ENCODE measurements around the gene ZNF236.

ZNF236 gene

DNA sequence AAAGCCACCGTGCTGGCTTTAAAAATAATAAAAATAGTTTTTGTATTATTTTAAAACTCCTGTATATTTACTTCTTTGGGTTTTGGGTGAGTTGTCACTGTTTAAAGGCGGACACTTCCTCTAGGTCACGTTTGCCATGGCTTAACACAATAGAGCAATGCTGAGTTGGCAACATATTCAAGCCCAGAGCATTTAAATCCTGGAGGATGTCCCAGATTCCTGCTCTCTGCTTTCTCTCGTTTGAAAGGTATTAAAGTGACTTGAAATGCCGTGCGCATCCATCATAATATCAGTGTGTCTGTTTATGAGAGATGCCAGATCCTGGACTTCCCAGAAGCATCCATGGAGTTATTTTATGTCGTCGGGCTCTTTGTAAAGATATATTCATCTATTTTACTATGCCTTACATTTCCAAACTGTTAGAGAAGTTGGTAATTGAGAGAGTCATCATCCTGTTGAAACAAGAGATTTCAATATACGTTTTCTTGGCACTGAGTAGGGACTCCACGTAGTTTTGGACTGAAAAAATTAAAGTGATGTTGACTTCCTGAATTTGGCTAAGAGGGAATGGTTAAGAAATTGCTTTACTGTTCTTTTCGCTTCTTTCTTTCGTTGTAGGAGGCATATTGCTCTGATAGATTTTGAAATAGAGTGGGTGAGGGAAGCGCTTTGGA lies 150.6 kb downstream of the ZNF236 start:
- TF ChIP-seq, protein P1, sequence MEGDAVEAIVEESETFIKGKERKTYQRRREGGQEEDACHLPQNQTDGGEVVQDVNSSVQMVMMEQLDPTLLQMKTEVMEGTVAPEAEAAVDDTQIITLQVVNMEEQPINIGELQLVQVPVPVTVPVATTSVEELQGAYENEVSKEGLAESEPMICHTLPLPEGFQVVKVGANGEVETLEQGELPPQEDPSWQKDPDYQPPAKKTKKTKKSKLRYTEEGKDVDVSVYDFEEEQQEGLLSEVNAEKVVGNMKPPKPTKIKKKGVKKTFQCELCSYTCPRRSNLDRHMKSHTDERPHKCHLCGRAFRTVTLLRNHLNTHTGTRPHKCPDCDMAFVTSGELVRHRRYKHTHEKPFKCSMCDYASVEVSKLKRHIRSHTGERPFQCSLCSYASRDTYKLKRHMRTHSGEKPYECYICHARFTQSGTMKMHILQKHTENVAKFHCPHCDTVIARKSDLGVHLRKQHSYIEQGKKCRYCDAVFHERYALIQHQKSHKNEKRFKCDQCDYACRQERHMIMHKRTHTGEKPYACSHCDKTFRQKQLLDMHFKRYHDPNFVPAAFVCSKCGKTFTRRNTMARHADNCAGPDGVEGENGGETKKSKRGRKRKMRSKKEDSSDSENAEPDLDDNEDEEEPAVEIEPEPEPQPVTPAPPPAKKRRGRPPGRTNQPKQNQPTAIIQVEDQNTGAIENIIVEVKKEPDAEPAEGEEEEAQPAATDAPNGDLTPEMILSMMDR (IDR thresholded peaks at IDR 0.05; ENCODE audit: borderline replicate concordance, control extremely low read depth, extremely low read depth, insufficient read depth, missing control alignments): no peak
- DNase-seq (ENCODE audit: low spot score): no peak
- in situ Hi-C loops (cut with MboI; ENCODE audit: low sequenced_read_pairs, unreplicated experiment): no loop called here

- no peak for DNase-seq (ENCODE audit: low spot score)
- TF ChIP-seq, protein P1 (IDR thresholded peaks at IDR 0.05; ENCODE audit: borderline replicate concordance, control extremely low read depth, extremely low read depth, insufficient read depth, missing control alignments): no peak
- in situ Hi-C loops (cut with MboI; ENCODE audit: low sequenced_read_pairs, unreplicated experiment): no loop called here
Measured at GRCh38 chr18:76973520-76974266, 151.3 kb downstream of the ZNF236 start.

- TF ChIP-seq, protein P1 (IDR thresholded peaks at IDR 0.05; ENCODE audit: borderline replicate concordance, control extremely low read depth, extremely low read depth, insufficient read depth, missing control alignments): no peak
- in situ Hi-C loops (cut with MboI; ENCODE audit: low sequenced_read_pairs, unreplicated experiment): no loop called here
- DNase-seq (ENCODE audit: low spot score): no peak
Measured at GRCh38 chr18:76974386-76974785, 152.0 kb downstream of the ZNF236 start.

DNA sequence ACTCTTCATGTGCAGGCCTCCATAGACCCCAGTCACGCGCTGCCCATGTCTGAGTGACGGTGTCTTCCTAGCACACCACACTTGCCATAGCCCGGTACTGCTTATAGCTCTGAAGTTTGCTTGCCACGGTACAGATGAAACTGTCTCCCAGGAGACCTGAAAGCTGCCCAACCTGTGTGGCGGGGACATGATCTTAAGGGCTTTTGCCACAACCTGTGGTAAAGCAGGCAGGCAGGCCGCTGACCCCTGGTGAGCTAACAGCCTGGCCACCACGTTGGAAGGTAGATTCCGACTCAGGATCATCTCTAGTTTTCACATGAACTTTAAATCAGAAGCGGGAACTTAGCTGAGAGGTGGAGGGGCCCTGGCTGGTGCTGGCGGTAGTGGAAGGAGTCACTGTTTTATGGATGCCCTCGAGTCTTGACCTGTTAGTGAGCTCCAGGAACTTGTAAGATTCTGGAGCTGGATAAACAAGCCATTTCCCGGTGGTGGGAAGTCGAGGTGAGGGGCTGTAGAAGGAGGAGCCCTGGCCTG lies 153.3 kb downstream of the ZNF236 start:
- in situ Hi-C loops (cut with MboI; ENCODE audit: low sequenced_read_pairs, unreplicated experiment): loop anchor here (25.0 kb wide), 1 partner anchor 687 kb away; no protein-coding TSS in a partner anchor
- no peak for DNase-seq (ENCODE audit: low spot score)

DNA sequence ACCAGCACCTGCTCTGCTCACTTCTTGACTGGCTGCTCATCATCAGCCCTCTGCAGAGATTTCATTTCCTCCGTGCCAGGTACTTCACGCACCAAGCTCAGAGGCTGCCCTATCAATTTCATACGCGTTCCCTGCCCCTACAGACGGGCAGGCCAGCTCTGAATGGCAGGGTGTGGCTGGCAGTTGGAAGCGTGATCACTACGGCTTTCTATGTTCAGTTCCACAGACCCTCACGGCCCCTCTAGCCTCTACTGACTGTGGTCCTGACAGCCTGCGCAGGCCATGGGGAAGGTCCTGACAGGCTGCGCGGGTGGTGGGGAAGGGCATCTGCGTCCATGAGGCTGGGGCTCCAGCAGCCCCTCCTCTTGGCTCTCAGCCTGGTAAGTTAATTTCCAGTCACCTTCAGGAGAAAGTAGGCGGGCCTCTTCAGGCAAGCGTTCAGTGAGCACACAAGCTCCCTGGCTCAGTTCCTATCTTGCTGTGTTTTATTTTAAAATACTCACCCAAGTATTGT lies 154.8 kb downstream of the ZNF236 start:
- in situ Hi-C loops (cut with MboI; ENCODE audit: low sequenced_read_pairs, unreplicated experiment): loop anchor here (25.0 kb wide), 1 partner anchor 685 kb away; no protein-coding TSS in a partner anchor
- no peak for DNase-seq (ENCODE audit: low spot score)
- TF ChIP-seq, protein P1 (IDR thresholded peaks at IDR 0.05; ENCODE audit: borderline replicate concordance, control extremely low read depth, extremely low read depth, insufficient read depth, missing control alignments): no peak

More for the DNA sequence above, 153.3 kb downstream of the ZNF236 start:
- TF ChIP-seq, protein P1 (IDR thresholded peaks at IDR 0.05; ENCODE audit: borderline replicate concordance, control extremely low read depth, extremely low read depth, insufficient read depth, missing control alignments): no peak

DNA sequence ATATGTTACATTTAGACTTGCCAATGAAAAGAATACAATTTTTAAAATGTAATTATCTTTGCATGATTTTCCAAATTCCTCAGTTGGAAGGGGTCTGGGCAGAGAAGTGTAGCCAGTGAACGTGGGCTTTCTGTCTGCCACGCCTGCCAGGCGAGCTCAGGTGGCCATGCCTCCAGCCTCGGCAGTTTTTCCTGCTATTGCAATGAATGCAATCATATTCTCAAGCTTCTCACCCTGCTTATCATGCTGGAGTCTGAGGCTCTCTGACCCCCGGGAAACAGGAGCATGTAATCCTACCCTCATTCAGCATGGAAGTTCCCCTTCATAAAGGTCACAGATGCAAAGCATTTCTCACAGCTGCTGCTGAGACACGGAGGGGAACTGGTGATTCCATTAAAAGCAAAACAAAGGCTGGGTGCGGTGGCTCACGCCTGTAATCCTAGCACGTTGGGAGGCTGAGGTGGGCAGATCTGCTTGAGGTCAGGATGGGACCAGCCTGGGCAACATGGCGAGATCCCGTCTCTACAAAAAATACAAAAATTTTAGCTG lies 155.4 kb downstream of the ZNF236 start:
- TF ChIP-seq, protein P1 (IDR thresholded peaks at IDR 0.05; ENCODE audit: borderline replicate concordance, control extremely low read depth, extremely low read depth, insufficient read depth, missing control alignments): no peak
- DNase-seq (ENCODE audit: low spot score): no peak
- in situ Hi-C loops (cut with MboI; ENCODE audit: low sequenced_read_pairs, unreplicated experiment): loop anchor here (25.0 kb wide), 1 partner anchor 685 kb away; no protein-coding TSS in a partner anchor

Data from GM13976 (cell line).